ENCODE measurements around the gene GALNT12. TPM values are rescaled to one million over a fixed set of nuclear protein-coding genes. Genes with fewer than 3 reads are reported as not detected.

Gene GALNT12
- total RNA-seq, 1 donor: 10.1 TPM

- Histone ChIP-seq H3K27me3 (ENCODE audit: insufficient read depth, low read length) (peaks cover 3% of the 10 kb centered on the region), H3K27ac (ENCODE audit: low read depth, low read length) (no peak overlapping the region), H3K36me3 (ENCODE audit: insufficient read depth, low read length) (no peaks in the 10 kb centered on the region), H3K9me3 (ENCODE audit: low read depth, low read length) (no peaks in the 10 kb centered on the region), H3K79me2 (ENCODE audit: insufficient read depth, low read length) (no peaks in the 10 kb centered on the region), H3K4me1 (ENCODE audit: insufficient read depth, low read length) (no peaks in the 10 kb centered on the region), H2AFZ (ENCODE audit: low read length) (no peak overlapping the region), H3K4me2 (ENCODE audit: insufficient read depth, low read length) (no peak overlapping the region), H4K20me1 (ENCODE audit: insufficient read depth, low read length) (no peaks in the 10 kb centered on the region), H3K4me3 (ENCODE audit: insufficient read depth, low read length) (no peak overlapping the region)
- TF ChIP-seq CTCF (IDR thresholded peaks at IDR 0.05; ENCODE audit: extremely low read depth, low read depth, low read length): no peak
- no peak for DNase-seq (ENCODE audit: insufficient read length, low spot score, missing footprints)
Measured at GRCh38 chr9:98846081-98846480, 38.6 kb downstream of the GALNT12 start.

DNA sequence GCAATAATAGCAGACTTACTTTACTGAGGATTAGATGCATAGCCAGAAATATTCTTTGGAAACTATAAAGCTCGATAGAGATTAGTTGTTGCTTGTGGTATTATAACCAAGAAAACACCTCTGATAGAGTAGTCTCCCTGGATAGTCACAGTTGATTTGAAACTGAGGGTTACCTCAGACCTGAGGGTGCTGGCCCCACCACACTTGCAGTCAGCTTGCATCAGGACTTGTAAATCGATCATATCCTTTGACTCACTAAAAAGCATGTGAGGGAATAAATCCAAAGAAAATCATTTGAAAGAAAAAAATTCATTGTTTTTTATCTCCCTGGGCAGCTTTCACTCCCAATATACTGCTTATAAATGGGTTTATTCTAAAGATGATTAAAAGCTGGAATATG, 39.4 kb downstream of the GALNT12 start:
- Histone ChIP-seq H2AFZ (ENCODE audit: low read length) (no peak overlapping the region), H3K4me2 (ENCODE audit: insufficient read depth, low read length) (no peak overlapping the region), H3K27ac (ENCODE audit: low read depth, low read length) (no peak overlapping the region), H3K4me3 (ENCODE audit: insufficient read depth, low read length) (no peak overlapping the region), H3K79me2 (ENCODE audit: insufficient read depth, low read length) (no peaks in the 10 kb centered on the region), H3K9me3 (ENCODE audit: low read depth, low read length) (no peaks in the 10 kb centered on the region), H4K20me1 (ENCODE audit: insufficient read depth, low read length) (no peaks in the 10 kb centered on the region), H3K36me3 (ENCODE audit: insufficient read depth, low read length) (no peaks in the 10 kb centered on the region), H3K27me3 (ENCODE audit: insufficient read depth, low read length) (peaks cover 2% of the 10 kb centered on the region), H3K4me1 (ENCODE audit: insufficient read depth, low read length) (no peaks in the 10 kb centered on the region)
- no peak for DNase-seq (ENCODE audit: insufficient read length, low spot score, missing footprints)
- TF ChIP-seq CTCF (IDR thresholded peaks at IDR 0.05; ENCODE audit: extremely low read depth, low read depth, low read length): no peak

DNA sequence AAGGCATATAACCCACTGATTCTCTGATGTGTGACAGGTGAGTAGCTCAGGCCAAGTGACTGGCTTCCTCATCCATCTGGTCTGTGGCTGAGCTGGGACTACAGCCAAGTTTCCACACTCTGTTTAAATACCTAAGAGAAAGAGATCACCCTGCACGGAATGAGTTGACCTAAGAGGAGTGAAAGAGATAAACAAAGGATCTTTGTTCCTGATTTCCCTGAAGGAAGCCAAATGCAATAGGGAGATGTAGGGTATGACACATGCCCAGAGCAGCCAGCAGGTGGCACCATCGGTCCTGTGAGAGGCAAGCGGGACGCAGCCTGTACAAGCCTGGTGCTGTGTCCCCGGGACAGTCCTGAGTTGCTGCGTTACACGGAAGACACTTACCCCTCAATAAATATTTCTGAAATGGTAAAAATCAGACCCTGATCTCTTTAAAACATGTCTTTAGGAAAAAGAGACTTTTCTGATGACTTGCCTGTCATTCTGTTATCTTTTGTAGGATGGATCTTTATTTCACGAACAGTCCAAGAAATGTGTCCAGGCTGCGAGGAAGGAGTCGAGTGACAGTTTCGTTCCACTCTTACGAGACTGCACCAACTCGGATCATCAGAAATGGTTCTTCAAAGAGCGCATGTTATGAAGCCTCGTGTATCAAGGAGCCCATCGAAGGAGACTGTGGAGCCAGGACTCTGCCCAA, 41.1 kb downstream of the GALNT12 start:
- peak; percentile 91 for DNase-seq (ENCODE audit: insufficient read length, low spot score, missing footprints)
- no peaks in the 10 kb centered on the region for H3K9me3 ChIP-seq (ENCODE audit: low read depth, low read length)
- peak overlapping the region; percentile 78 for H2AFZ ChIP-seq (ENCODE audit: low read length)
- TF ChIP-seq CTCF (IDR thresholded peaks at IDR 0.05; ENCODE audit: extremely low read depth, low read depth, low read length): peak; percentile 98
- H3K4me1 ChIP-seq (ENCODE audit: insufficient read depth, low read length): no peaks in the 10 kb centered on the region
- peak overlapping the region; percentile 76 for H3K4me2 ChIP-seq (ENCODE audit: insufficient read depth, low read length)
- peaks cover 2% of the 10 kb centered on the region for H3K27me3 ChIP-seq (ENCODE audit: insufficient read depth, low read length)
- H3K4me3 ChIP-seq (ENCODE audit: insufficient read depth, low read length): peak overlapping the region; percentile 60
- no peaks in the 10 kb centered on the region for H3K36me3 ChIP-seq (ENCODE audit: insufficient read depth, low read length)
- no peak overlapping the region for H3K27ac ChIP-seq (ENCODE audit: low read depth, low read length)
- no peaks in the 10 kb centered on the region for H4K20me1 ChIP-seq (ENCODE audit: insufficient read depth, low read length)
- no peaks in the 10 kb centered on the region for H3K79me2 ChIP-seq (ENCODE audit: insufficient read depth, low read length)

- Histone ChIP-seq H3K4me2 (ENCODE audit: insufficient read depth, low read length) (no peak overlapping the region), H3K4me1 (ENCODE audit: insufficient read depth, low read length) (no peaks in the 10 kb centered on the region), H3K27ac (ENCODE audit: low read depth, low read length) (no peak overlapping the region), H4K20me1 (ENCODE audit: insufficient read depth, low read length) (no peaks in the 10 kb centered on the region), H3K27me3 (ENCODE audit: insufficient read depth, low read length) (no peaks in the 10 kb centered on the region), H3K4me3 (ENCODE audit: insufficient read depth, low read length) (no peak overlapping the region), H3K36me3 (ENCODE audit: insufficient read depth, low read length) (no peaks in the 10 kb centered on the region), H3K9me3 (ENCODE audit: low read depth, low read length) (no peaks in the 10 kb centered on the region), H2AFZ (ENCODE audit: low read length) (no peak overlapping the region), H3K79me2 (ENCODE audit: insufficient read depth, low read length) (no peaks in the 10 kb centered on the region)
- DNase-seq (ENCODE audit: insufficient read length, low spot score, missing footprints): no peak
- TF ChIP-seq CTCF (IDR thresholded peaks at IDR 0.05; ENCODE audit: extremely low read depth, low read depth, low read length): no peak
Measured at GRCh38 chr9:98849563-98849962, 42.1 kb downstream of the GALNT12 start.

Measured in osteoblast (primary cell).